ENCODE measurements around the gene VAV2.

DNA sequence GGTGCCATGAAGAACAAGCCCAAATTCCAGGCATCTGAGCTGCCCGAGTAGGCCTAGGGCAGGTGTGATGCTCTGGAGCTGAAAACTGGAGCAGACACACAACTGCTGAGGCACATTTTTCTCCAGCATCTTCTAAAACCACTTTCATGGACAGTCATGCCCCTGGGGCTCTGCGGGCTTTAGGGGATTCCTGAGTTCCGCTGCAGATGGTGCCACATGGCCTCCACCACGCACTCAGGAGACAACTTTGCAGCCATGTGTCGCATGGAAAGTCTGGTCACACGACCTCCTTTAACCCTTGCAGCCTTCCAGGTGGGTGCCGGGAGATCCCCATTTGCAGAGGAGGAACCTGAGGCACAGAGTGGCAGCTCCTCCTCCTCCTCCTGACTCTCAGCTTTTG is 141.2 kb downstream of the VAV2 start:
- TF ChIP-seq PML (IDR thresholded peaks at IDR 0.05; ENCODE audit: low read length) (no peak), ZFP36 (IDR thresholded peaks at IDR 0.05; ENCODE audit: low read depth, low read length, partially characterized antibody) (no peak), HCFC1 (IDR thresholded peaks at IDR 0.05; ENCODE audit: low read depth, low read length) (no peak), USF1 (CRISPR knock-in tag; IDR thresholded peaks at IDR 0.05) (no peak), CTCF (IDR thresholded peaks at IDR 0.05 in 2 of 3, conservative IDR thresholded peaks at IDR 0.05 in 1 of 3; ENCODE audit: insufficient read depth in 2 of 3, low read depth in 1 of 3, low read length in 3 of 3) (no peak), GTF2E2 (tag; IDR thresholded peaks at IDR 0.05) (no peak)
- TF ChIP-seq, protein P1, sequence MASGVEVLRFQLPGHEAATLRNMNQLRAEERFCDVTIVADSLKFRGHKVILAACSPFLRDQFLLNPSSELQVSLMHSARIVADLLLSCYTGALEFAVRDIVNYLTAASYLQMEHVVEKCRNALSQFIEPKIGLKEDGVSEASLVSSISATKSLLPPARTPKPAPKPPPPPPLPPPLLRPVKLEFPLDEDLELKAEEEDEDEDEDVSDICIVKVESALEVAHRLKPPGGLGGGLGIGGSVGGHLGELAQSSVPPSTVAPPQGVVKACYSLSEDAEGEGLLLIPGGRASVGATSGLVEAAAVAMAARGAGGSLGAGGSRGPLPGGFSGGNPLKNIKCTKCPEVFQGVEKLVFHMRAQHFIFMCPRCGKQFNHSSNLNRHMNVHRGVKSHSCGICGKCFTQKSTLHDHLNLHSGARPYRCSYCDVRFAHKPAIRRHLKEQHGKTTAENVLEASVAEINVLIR (CRISPR knock-in tag; IDR thresholded peaks at IDR 0.05), result no peak
- TF ChIP-seq, protein P2, sequence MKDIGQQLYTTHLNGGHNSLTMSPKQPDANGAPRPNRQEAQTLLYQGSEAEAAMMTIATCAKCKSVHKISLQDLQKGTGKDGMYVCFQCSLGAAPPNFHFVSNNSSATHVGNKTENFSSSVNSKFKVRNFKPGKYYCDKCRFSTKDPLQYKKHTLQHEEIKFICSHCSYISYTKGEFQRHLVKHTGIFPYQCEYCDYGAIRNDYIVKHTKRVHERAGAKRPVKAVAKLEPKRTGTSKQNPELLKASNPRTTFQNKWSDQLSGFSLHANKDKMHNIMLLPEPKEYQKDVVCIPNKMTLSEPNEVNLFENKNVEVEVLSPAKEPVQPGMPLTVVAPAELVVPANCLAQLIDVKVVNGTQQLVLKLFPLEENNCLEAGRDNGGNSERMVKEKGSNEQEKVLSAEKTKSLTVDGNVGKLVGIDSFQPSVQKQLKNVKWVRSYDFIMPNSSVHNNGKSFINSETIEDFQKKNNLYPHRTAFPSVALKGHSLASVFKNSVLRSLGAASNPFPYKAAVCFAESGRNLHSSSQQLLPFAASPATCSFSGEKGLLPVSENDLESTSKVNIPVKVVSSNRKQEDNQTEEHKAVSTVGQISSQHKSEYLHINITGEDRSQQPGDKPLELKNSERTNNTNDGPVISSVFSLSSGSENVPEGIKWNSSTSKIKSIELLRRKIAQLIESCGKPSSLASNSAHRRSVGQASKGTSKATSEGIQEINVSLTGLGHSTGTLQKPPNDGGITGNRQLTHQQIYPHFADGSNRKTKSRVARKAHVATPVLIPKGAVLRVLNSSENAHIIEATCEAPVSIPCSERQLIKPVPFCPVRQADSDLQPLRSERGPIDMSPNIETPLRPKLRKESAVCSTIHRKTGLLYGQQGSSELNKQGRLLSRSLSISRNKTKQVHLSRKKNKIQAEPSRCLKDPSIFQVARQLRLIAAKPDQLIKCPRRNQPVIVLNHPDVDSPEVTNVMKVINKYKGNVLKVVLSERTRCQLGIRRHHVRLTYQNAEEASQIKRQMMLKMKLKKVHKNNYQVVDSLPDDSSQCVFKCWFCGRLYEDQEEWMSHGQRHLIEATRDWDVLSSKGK (CRISPR knock-in tag; IDR thresholded peaks at IDR 0.05), result no peak

All from K562 (cell line).